ENCODE data around the gene ADAMTS7. TPM values are rescaled to one million over a fixed set of nuclear protein-coding genes. Genes with fewer than 3 reads are reported as not detected.
"Not testable (repeated sequence)": the region's sequence is repeated elsewhere in the genome, so short reads cannot be mapped to it uniquely, and the experiment has no call there.

ADAMTS7 gene
- polyA plus RNA-seq, 10 donors: 12.9 to 23.2 (median 18.0) TPM

DNA sequence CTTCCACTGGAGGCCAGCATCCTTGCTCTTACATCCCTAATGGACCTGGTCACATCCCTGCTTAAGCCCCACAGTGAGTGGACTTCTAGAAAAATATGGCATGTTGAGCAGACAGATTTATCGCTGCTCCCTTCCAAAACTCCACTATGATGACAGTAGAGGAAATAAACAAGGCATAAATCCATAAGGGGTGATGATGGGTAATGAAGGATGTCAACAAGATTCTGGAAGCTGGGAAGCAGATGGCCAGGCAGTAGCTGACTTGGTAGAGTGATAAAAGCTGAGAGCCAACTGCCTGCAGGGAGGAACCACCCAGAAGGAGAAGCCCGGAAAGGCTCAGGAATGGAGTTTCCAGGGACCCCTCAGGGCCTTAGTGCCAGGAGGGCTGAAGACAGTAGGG lies 28.9 kb downstream of the ADAMTS7 start:
- not testable (repeated sequence) for DNase-seq

DNA sequence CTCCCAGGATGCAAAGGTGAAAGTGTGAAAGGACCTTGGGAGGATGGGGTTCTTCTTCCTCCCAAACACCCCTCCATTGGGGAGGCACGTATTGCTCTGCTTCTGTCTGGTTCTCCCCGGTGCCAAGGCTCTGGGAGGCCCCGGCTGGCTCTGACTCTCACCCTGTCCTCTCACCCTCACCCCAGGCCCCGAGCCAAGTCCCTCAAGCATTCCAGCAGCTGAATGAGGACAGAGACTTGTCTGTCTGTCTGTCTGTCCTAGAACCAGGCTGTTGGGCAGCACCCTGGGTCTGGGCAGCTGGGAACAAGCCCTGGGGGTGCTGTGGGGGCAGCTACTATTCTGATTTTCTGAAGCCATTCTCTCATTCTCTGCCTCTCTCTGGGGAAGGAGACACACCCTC lies 29.9 kb downstream of the ADAMTS7 start:
- not testable (repeated sequence) for DNase-seq

DNA sequence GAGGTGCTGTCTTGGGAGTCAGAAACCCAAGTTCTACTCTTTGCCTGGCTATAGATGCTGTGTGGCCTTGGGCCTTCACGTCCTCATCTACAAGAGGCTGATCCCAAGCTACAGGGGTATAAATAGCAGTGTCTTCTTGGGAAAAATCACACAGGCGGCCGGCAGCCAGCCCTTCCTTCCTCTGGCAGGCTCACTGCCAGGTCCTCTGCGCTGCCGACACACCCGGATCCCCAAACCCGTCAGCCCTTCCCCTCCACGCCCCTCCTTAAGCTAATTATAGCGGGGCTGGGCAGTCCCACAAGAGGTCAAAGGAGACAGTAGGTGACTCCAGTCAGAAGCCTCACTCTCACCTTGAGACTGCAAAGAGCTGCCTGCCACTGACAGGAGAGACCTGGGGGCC lies 31.3 kb downstream of the ADAMTS7 start:
- not testable (repeated sequence) for DNase-seq

DNA sequence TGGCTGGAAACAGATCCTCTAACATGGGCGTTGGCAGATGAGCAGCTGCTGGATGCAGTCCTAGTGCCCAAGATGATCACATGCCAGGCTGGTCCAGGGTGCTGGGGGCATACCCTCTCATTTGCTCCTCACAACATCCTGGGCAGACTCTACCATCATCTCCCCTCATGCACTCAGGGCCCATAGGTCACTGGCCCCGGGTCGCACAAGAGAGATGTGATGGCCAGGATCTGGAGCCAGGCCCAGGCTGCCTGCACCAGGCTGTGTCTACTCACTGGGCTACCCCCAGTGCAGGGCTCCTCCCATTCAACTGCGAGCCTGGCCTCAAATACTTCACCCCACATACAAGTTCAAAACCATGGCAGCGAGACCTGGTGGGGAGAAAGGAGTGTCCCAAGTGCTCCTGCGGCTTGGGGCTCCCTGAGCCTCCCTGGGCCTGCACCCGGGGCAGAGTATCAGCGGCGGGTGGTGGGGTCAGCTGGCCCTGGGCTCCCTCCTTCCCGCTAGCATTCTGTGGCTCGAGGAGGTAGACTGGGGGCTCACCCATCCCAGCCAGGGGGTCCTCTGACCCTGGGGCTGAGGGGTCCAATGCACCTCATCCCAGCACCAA lies 32.0 kb downstream of the ADAMTS7 start:
- DNase-seq: not testable (repeated sequence)

GRCh38 chr15:78778422-78778821 lies 32.8 kb downstream of the ADAMTS7 start:
- no peak for DNase-seq

DNA sequence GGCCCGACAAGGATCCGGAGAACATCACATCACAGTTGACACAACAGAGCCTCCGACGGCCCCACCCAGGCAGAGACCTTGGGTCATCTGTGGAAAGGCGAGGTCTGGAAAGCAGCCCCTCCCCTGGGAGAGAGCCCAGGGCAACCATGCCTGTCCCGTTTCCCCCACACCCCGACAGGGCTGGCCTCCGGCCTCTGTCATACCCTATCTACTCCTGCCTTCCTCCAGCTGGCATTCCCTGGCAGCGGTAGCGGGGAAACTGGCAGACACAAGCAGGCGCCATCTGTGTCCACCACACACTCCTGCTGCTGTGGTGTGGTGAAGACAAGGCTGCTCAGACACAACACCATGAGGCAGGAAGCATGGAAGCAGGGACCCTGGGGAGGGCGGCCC lies 33.3 kb downstream of the ADAMTS7 start:
- peak in 2 of 3 donors; percentile 38 to 51 for DNase-seq

GRCh38 chr15:78777290-78777952 lies 33.8 kb downstream of the ADAMTS7 start:
- DNase-seq: not testable (repeated sequence)

DNA sequence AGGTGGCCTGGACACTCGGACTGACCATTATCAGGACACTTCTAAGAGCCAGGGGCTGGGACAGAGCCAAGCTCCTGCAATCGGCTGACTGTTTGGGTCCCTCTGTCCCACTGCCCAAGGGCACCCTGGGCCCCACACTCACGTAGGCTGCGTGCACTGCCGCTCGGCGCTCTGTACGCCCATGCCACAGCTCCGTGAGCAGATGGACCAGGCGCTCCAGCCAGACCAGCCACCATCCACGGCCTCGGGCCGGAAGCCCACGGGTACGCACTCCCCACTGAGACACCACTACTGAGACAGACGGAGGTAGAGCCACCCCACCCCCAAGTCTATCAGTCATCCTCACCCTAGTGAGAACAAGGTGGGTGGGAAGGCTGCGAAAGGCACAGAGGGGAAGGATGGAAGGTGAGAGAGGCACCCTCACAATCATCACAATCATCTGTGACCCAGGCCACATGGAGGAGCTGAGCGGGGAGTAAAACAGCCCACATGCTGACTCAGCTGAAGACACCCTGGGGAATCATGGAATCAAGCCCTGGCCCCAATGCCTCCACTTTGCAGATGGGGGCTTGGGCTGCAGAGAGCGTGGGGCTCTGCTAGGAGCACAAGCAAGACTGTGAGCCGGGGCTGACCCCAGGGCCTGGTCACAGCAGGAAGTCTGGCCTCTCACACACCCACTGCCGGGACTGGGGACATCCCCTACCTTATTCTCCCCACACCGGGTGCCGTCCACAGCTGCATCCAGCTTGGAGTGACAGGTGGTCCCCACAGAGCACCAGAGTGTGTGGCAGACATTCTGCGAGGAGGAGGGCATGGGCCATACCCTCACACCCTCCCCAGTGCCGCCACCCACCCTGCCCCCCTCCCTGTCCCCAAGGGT lies 35.0 kb downstream of the ADAMTS7 start:
- DNase-seq: not testable (repeated sequence)

DNA sequence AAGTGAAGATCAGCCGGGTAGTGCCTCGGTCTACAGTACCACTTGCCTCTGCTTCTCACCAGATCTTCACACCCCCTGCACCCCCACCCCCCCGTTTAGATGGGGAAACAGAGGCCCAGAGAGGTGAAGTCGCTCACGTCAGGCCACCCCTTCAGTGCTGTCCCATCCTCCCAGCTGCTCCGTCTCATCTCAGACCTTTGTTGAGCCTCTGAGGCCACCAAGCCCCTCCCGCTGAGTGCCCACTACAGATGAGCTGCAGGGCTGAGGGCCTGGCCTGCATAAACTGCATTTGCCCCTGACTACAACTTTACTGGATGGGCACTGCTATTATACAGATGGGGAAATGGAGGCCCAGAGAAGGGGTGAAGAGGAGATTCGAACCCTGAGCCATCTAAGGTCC lies 35.8 kb downstream of the ADAMTS7 start:
- no peak for DNase-seq

DNA sequence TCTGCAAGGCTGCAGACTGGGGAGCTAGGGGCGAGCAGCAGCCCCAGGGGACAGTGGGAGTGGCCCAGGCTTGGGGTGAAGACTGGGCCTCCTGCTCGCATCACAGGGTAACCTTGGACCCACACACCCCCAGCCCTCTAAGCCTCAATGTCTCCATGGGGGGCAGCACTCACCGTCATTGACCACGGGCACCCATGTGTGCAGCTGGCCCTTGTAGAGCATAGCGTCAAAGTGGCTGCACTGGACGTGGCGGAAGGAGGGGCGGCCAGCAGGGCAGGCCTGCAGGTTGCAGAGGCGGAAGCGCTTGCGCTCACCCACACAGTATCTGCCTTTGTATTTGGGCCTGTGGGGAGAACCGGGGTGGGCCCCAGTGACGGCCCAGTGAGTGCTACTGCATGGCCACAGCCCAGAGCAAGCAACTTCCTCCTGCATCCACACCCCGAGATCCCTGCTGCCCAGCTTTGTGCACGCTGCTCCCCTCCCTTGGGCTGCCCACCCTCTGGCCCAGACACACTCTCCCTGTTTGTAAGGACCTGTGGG lies 36.7 kb downstream of the ADAMTS7 start:
- not testable (repeated sequence) for DNase-seq

DNA sequence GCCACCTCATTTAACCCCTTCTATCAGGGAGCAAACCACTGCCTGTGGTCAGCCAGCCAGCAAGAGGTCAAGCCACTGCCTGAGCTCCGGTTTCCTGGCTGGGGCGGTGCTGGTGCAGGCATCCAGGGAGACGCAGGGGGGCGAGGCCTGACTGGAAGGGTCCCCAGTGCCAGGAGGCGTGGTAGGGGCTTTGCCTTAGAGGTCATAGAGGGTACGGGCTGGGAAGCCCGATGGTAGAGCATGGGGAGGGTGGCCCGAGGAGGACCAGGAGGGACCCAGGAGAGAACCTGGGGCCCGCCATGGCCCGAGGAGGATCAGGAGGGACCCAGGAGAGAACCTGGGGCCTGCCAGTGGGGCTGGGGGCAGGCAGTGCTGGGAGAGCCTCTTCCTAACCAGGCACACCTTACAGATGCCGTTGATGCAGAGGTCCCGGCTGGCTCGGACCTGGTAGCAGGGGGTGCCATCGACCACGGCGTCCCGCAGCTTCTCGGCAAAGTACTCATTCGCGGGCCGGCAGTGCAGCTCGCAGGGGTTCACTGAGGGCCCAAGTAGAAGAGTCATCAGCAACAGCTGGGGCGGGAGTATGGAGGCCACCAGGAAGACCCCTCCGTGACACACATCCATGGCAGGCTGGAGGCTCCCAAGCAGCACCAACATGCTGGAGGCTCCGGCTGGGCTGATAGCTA lies 37.4 kb downstream of the ADAMTS7 start:
- not testable (repeated sequence) for DNase-seq

- no peak for DNase-seq
Observed at GRCh38 chr15:78772738-78773137, 38.5 kb downstream of the ADAMTS7 start.

DNA sequence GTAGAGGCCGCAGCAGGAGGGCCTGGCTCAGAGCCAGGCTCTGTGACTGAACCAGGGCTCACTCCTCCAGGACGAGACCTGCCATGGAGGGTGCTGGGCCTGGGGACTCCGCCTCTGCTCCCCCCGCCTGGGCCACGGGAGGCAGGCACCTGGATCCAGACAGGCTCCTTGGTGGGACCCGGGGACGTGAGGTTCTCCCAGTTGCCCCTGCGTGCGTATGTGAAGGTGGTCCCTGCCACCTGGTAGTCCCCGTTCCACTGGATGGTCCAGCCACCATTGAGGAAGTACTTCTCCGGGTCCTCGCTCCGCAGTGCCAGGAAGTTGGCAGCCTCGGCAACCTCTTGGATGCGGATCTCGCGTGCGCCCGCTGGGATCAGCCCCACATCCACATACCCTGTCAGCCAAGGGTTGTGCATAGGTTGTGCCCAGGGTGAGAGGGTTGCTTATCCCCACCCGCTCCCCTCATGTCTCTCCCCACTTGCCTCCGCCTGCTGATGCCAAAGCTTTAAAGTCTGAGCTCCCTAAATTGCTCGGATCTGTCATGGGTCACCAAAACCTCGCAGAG lies 39.7 kb downstream of the ADAMTS7 start:
- DNase-seq: not testable (repeated sequence)

DNA sequence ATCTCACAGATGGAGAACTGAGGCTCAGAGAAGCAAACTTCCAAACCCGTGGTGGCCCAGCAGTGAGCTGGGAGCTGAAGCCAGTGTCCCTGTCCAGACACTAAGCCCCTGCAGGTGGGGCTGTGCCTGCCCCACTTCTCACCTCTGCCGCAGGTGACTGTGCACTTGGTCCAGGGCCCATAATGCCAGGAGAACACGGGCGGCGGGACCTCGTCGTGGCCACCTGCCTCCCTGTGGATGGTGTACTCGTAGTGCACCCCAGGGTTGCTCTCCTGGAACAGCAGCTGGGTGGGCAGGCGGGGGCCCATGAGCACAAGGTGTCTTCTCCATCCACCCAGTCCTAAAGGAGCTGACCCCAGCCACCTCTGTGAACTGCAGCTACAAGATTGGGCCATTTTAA lies 40.2 kb downstream of the ADAMTS7 start:
- not testable (repeated sequence) for DNase-seq

DNA sequence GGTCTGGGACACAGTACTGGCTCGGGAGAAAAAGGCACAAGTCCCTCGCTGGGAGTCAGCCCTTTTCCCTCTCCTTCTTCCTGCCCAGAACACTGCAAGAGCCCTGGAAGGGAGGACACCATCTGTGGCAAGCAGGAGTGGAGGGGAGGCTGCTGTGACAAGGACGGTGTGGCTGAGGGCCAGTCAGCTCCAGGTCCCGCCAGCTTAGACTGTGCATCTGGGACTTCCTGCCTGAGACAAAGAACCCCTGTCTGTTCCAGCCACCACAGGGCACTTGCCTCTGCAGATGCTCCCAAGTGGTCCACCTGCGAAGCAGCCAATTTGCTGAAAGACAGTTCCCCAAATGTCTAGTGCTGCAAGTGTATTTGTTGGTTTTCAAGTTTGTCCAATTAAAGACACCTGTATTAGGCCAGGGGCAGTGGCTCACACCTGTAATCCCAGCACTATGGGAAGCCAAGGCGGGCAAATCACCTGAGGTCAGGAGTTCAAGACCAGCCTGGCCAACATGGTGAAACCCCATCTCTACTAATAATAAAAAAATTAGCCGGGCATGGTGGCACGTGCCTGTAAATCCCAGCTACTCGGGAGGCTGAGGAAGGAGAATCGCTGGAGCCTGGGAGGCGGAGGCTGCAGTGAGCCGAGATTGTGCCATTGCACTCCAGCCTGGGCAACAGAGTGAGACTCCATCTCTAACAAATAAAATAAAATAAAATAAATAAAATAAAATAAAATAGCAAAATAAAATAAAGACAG lies 41.6 kb downstream of the ADAMTS7 start:
- DNase-seq: not testable (repeated sequence)

DNA sequence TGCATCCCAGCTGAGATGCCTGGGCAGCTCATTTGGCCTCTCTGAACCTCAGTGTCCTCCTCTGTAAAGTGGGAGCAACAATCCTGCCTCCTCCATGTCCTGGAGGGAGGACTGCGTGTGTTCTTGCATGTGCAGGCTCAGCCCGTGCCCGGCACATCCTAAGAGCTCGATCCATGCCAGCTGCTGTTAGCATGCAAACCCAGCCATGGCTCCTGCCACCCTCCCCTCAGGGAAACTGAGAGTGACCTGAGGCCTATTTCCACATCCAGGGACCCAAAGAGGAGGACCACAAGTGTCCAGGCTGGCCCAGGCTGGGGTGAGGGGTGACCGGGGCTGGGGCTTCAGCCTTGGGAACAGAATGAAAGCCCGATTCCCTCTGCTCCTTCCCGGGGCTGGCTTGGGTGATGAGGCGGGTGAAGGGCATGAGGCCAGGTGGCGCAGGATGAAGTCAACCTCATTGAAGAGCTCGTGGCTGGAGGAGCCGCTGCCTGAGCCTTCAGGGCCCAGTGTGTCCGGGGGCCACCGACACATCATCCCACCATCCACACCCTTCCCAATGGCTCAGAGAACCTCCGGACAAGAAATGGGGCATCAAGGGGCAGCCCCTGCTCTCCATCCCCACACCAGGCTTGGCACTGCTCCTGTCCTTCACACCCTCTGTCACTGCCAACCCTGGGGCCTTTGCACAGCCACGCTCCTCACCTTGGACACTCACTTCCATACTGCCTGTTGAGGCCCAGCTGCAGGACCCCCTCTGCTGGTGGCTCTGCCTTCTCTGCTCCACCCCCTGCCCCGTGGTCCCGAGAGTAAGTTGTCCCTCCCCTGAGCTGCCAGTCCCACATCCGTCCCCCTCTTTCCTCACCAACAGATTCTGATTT lies 42.5 kb downstream of the ADAMTS7 start:
- no peak for DNase-seq

GRCh38 chr15:78768096-78768495 lies 43.2 kb downstream of the ADAMTS7 start:
- no peak for DNase-seq

- no peak for DNase-seq
Observed at GRCh38 chr15:78767331-78767951, 43.8 kb downstream of the ADAMTS7 start.

DNA sequence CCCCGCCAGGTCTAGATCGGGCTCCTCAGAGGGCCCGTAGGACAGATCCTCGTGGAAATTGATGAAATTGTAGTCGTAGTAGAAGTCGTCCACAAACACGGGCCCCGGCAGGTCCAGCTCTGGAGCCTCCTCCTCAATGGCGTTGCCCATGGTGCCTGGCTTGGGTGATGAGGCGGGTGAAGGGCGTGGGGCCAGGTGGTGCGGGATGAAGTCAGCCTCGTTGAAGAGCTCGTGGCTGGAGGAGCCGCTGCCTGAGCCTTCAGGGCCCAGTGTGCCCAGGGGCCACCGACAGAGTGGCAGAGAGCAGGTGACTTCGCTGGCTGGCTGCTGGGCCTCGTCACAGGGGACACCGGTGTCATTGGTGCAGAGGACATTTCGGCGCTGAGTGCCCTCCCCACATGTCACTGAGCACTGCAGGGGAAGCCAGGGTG lies 44.6 kb downstream of the ADAMTS7 start:
- DNase-seq: not testable (repeated sequence)
